WERI-Rb-1 (cell line): ENCODE results near the gene DYRK1B.

ENCODE experiments used
- DNase-seq: peaks from one replicate; pipeline ENCODE4 v3.0.0-alpha.2; 2020
- H3K27ac ChIP-seq: fragments of 250-450 bp; sonication (Bioruptor Pico); 2 replicates; pipeline ENCODE4 v1.5.1; 2020; ENCODE audit warnings: mild to moderate bottlenecking, moderate library complexity
- H3K27me3 ChIP-seq: fragments of 250-450 bp; sonication (Bioruptor Pico); 2 replicates; pipeline ENCODE4 v1.5.1; 2021; ENCODE audit warnings: mild to moderate bottlenecking, low read depth, moderate library complexity; ENCODE audit not compliant: insufficient read depth, severe bottlenecking
- H3K36me3 ChIP-seq: fragments of 250-450 bp; sonication (Bioruptor Pico); 2 replicates; pipeline ENCODE4 v1.5.1; 2020; ENCODE audit warnings: mild to moderate bottlenecking, moderate library complexity
- H3K4me3 ChIP-seq: 2 replicates; pipeline ENCODE4 v1.5.1; 2011; ENCODE audit warnings: low read depth, mild to moderate bottlenecking, control low read depth, low read length
- H3K9me3 ChIP-seq: fragments of 250-450 bp; sonication (Bioruptor Pico); 2 replicates; pipeline ENCODE4 v1.5.1; 2021; ENCODE audit warnings: mild to moderate bottlenecking, moderate library complexity; ENCODE audit not compliant: severe bottlenecking
- CTCF ChIP-seq: IDR thresholded peaks from 2 replicates; pipeline ENCODE4 v1.5.1; 2011; ENCODE audit warnings: low read depth, mild to moderate bottlenecking, control low read depth, inconsistent platforms, low read length

DYRK1B gene

GRCh38 chr19:39845933-39846677, 12.1 kb upstream of the DYRK1B start, which contains the start of gene FBL:
TSS of gene FBL (minus strand) at chr19:39846379. CDS start at chr19:39846300, 79 bp downstream.
- no peak for TF ChIP-seq CTCF
- Histone ChIP-seq H3K27ac (peak within 1 kb of the TSS; percentile 91), H3K36me3 (peaks cover 27% of the 10 kb centered on the region), H3K4me3 (peak within 1 kb of the TSS; percentile 86), H3K9me3 (no peaks in the 10 kb centered on the region), H3K27me3 (no peaks in the 10 kb centered on the region)
- DNase-seq: peak; percentile 96

DNA sequence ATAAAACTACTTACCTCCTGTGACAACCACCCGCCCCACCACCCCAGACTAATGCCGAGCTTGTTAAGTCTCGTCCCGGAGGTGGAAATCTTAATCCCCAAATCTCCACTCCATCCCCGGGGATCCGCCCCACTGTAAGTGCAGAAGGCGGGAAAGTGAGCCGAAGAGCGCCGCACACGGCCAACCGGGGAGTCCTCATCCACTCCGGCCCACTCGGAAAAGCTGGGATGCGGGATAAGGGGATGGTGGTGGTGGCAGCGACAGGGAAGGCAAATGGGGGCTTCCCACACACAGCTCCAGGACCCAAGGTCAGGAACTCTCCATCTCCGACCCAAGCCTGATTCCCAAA, 11.6 kb upstream of the DYRK1B start:
- peak; percentile 18; the same call in 1 of the 2 replicates for TF ChIP-seq CTCF
- DNase-seq: peak; percentile 88
- peak overlapping the region; percentile 91 for H3K27ac ChIP-seq
- no peaks in the 10 kb centered on the region for H3K9me3 ChIP-seq
- H3K4me3 ChIP-seq: peak overlapping the region; percentile 86
- peaks cover 30% of the 10 kb centered on the region for H3K36me3 ChIP-seq
- H3K27me3 ChIP-seq: no peaks in the 10 kb centered on the region

GRCh38 chr19:39845172-39845571, 11.2 kb upstream of the DYRK1B start:
- Histone ChIP-seq H3K4me3 (peak overlapping the region; percentile 86), H3K36me3 (peaks cover 34% of the 10 kb centered on the region), H3K27ac (peak overlapping the region; percentile 91), H3K27me3 (no peaks in the 10 kb centered on the region), H3K9me3 (no peaks in the 10 kb centered on the region)
- no peak for DNase-seq
- no peak for TF ChIP-seq CTCF

- no peak for DNase-seq
- Histone ChIP-seq H3K4me3 (peak overlapping the region; percentile 86), H3K9me3 (no peaks in the 10 kb centered on the region), H3K27ac (peak overlapping the region; percentile 91), H3K36me3 (peaks cover 44% of the 10 kb centered on the region), H3K27me3 (no peaks in the 10 kb centered on the region)
- 0 out of 2 replicates have a peak, but pooled peaks have one; percentile 18 for TF ChIP-seq CTCF
Measured at GRCh38 chr19:39843919-39844793, 10.2 kb upstream of the DYRK1B start.

GRCh38 chr19:39842693-39843435, 8.9 kb upstream of the DYRK1B start:
- no peak for TF ChIP-seq CTCF
- DNase-seq: no peak
- Histone ChIP-seq H3K27ac (no peak overlapping the region), H3K27me3 (no peaks in the 10 kb centered on the region), H3K36me3 (peaks cover 57% of the 10 kb centered on the region), H3K9me3 (no peaks in the 10 kb centered on the region), H3K4me3 (no peak overlapping the region)
